ENCODE data around the gene CHRNB2. TPM values are rescaled to one million over a fixed set of nuclear protein-coding genes. Genes with fewer than 3 reads are reported as not detected.

The CHRNB2 gene
- polyA plus RNA-seq, 1 donor (not counting 4 experiments of a cell fraction or from before 2014, with no cell fraction given), result 0.09 TPM

GRCh38 chr1:154624746-154625643 is 57.4 kb downstream of the CHRNB2 start:
- Histone ChIP-seq H3K9me1 (ENCODE audit: control insufficient read depth, extremely low read depth, insufficient read depth, low read length) (no peaks in the 10 kb centered on the region), H2AFZ (ENCODE audit: control insufficient read depth, low read length) (no peak overlapping the region), H3K9ac (ENCODE audit: control insufficient read depth, extremely low read depth, insufficient read depth, low read length) (no peak overlapping the region), H4K20me1 (ENCODE audit: control insufficient read depth, extremely low read depth, insufficient read depth, low read length) (peaks cover 2% of the 10 kb centered on the region), H3K36me3 (ENCODE audit: control insufficient read depth in 2 of 2, extremely low read depth in 1 of 2, insufficient read depth in 2 of 2, low read length in 2 of 2) (no peaks in the 10 kb centered on the region), H3K79me2 (ENCODE audit: control insufficient read depth, insufficient read depth, low read length) (peaks cover 73% of the 10 kb centered on the region), H3K27me3 (ENCODE audit: control insufficient read depth, extremely low read depth, insufficient read depth, low read length) (no peaks in the 10 kb centered on the region), H3K4me2 (ENCODE audit: control insufficient read depth, extremely low read depth, insufficient read depth, low read depth, low read length) (no peak overlapping the region), H3K4me3 (ENCODE audit: control insufficient read depth in 2 of 3, extremely low read depth in 1 of 3, insufficient read depth in 2 of 3, low read depth in 1 of 3, low read length in 3 of 3) (no peak overlapping the region), H3K27ac (ENCODE audit: control insufficient read depth, insufficient read depth, low read length) (no peak overlapping the region), H3K4me1 (ENCODE audit: control insufficient read depth, extremely low read depth, insufficient read depth, low read length) (peaks cover 28% of the 10 kb centered on the region), H3K9me3 (ENCODE audit: control insufficient read depth, low read depth, low read length) (no peaks in the 10 kb centered on the region)
- dilution Hi-C loops (cut with MboI; ENCODE audit: extremely low pct_ligation_motif_present, low sequenced_read_pairs), result no loop called here
- FAIRE-seq, result no peak
- TF ChIP-seq EZH2 (IDR thresholded peaks at IDR 0.05; ENCODE audit: low read length), result no peak
- no peak for TF ChIP-seq CTCF (optimal IDR thresholded peaks at IDR 0.05 in 1 of 3, IDR thresholded peaks at IDR 0.05 in 1 of 3, conservative IDR thresholded peaks at IDR 0.05 in 1 of 3; ENCODE audit: extremely low read depth in 1 of 3, insufficient read depth in 2 of 3, low read length in 3 of 3)
- DNase-seq (ENCODE audit: low read depth, low spot score), result no peak

- peak overlapping the region; percentile 82 for H2AFZ ChIP-seq (ENCODE audit: control insufficient read depth, low read length)
- no peaks in the 10 kb centered on the region for H3K9me1 ChIP-seq (ENCODE audit: control insufficient read depth, extremely low read depth, insufficient read depth, low read length)
- dilution Hi-C loops (cut with MboI; ENCODE audit: extremely low pct_ligation_motif_present, low sequenced_read_pairs), result no loop called here
- H3K79me2 ChIP-seq (ENCODE audit: control insufficient read depth, insufficient read depth, low read length), result peaks cover 60% of the 10 kb centered on the region
- peak overlapping the region; percentile 92 for H3K27ac ChIP-seq (ENCODE audit: control insufficient read depth, insufficient read depth, low read length)
- DNase-seq (ENCODE audit: low read depth, low spot score) (no peak), FAIRE-seq (no peak)
- no peaks in the 10 kb centered on the region for H3K27me3 ChIP-seq (ENCODE audit: control insufficient read depth, extremely low read depth, insufficient read depth, low read length)
- H3K4me1 ChIP-seq (ENCODE audit: control insufficient read depth, extremely low read depth, insufficient read depth, low read length), result peaks cover 28% of the 10 kb centered on the region
- peak overlapping the region; percentile 84 to 88 (median 88) for H3K4me3 ChIP-seq (ENCODE audit: control insufficient read depth in 2 of 3, extremely low read depth in 1 of 3, insufficient read depth in 2 of 3, low read depth in 1 of 3, low read length in 3 of 3)
- H3K4me2 ChIP-seq (ENCODE audit: control insufficient read depth, extremely low read depth, insufficient read depth, low read depth, low read length), result peak overlapping the region; percentile 98
- H3K36me3 ChIP-seq (ENCODE audit: control insufficient read depth in 2 of 2, extremely low read depth in 1 of 2, insufficient read depth in 2 of 2, low read length in 2 of 2), result no peaks in the 10 kb centered on the region
- TF ChIP-seq CTCF (optimal IDR thresholded peaks at IDR 0.05 in 1 of 3, IDR thresholded peaks at IDR 0.05 in 1 of 3, conservative IDR thresholded peaks at IDR 0.05 in 1 of 3; ENCODE audit: extremely low read depth in 1 of 3, insufficient read depth in 2 of 3, low read length in 3 of 3), result no peak
- no peak for TF ChIP-seq EZH2 (IDR thresholded peaks at IDR 0.05; ENCODE audit: low read length)
- no peaks in the 10 kb centered on the region for H3K9me3 ChIP-seq (ENCODE audit: control insufficient read depth, low read depth, low read length)
- H3K9ac ChIP-seq (ENCODE audit: control insufficient read depth, extremely low read depth, insufficient read depth, low read length), result peak overlapping the region; percentile 89
- H4K20me1 ChIP-seq (ENCODE audit: control insufficient read depth, extremely low read depth, insufficient read depth, low read length), result peaks cover 2% of the 10 kb centered on the region
Observed at GRCh38 chr1:154626456-154627256, 59.1 kb downstream of the CHRNB2 start.
